ENCODE data around the gene IGSF1. TPM values are rescaled to one million over a fixed set of nuclear protein-coding genes. Genes with fewer than 3 reads are reported as not detected.

IGSF1 gene
- total RNA-seq, 1 donor from 2014 or later = 14.6 TPM

GRCh38 chrX:131302701-131303100 is 13.6 kb upstream of the IGSF1 start:
- Mint-ChIP-seq H3K9me3 (ENCODE audit: low read depth) (no peaks in the 10 kb centered on the region), H3K36me3 (ENCODE audit: insufficient read depth) (no peaks in the 10 kb centered on the region), H3K4me1 (ENCODE audit: low read depth) (no peaks in the 10 kb centered on the region), H3K4me3 (ENCODE audit: low read depth) (no peak overlapping the region), H3K27ac (no peak overlapping the region), H3K27me3 (no peaks in the 10 kb centered on the region)
- TF ChIP-seq CTCF (IDR thresholded peaks at IDR 0.05; ENCODE audit: unreplicated experiment) = no peak
- no peak for DNase-seq (ENCODE audit: low spot score, unreplicated experiment)

GRCh38 chrX:131301155-131301554 is 12.0 kb upstream of the IGSF1 start:
- Mint-ChIP-seq H3K9me3 (ENCODE audit: low read depth) (no peaks in the 10 kb centered on the region), H3K4me1 (ENCODE audit: low read depth) (no peaks in the 10 kb centered on the region), H3K27me3 (no peaks in the 10 kb centered on the region), H3K36me3 (ENCODE audit: insufficient read depth) (no peaks in the 10 kb centered on the region), H3K27ac (no peak overlapping the region), H3K4me3 (ENCODE audit: low read depth) (no peak overlapping the region)
- DNase-seq (ENCODE audit: low spot score, unreplicated experiment) = no peak
- TF ChIP-seq CTCF (IDR thresholded peaks at IDR 0.05; ENCODE audit: unreplicated experiment) = no peak

GRCh38 chrX:131298846-131299245 is 9.7 kb upstream of the IGSF1 start:
- no peak for DNase-seq (ENCODE audit: low spot score, unreplicated experiment)
- H3K27ac Mint-ChIP-seq = peak overlapping the region; percentile 14
- no peaks in the 10 kb centered on the region for H3K27me3 Mint-ChIP-seq
- no peaks in the 10 kb centered on the region for H3K36me3 Mint-ChIP-seq (ENCODE audit: insufficient read depth)
- TF ChIP-seq CTCF (IDR thresholded peaks at IDR 0.05; ENCODE audit: unreplicated experiment) = no peak
- H3K4me1 Mint-ChIP-seq (ENCODE audit: low read depth) = no peaks in the 10 kb centered on the region
- H3K9me3 Mint-ChIP-seq (ENCODE audit: low read depth) = no peaks in the 10 kb centered on the region
- H3K4me3 Mint-ChIP-seq (ENCODE audit: low read depth) = no peak overlapping the region

- DNase-seq (ENCODE audit: low spot score, unreplicated experiment) = no peak
- Mint-ChIP-seq H3K9me3 (ENCODE audit: low read depth) (no peaks in the 10 kb centered on the region), H3K27ac (peak overlapping the region; percentile 18), H3K36me3 (ENCODE audit: insufficient read depth) (no peaks in the 10 kb centered on the region), H3K27me3 (no peaks in the 10 kb centered on the region), H3K4me1 (ENCODE audit: low read depth) (no peaks in the 10 kb centered on the region), H3K4me3 (ENCODE audit: low read depth) (no peak overlapping the region)
- no peak for TF ChIP-seq CTCF (IDR thresholded peaks at IDR 0.05; ENCODE audit: unreplicated experiment)
Measured at GRCh38 chrX:131298036-131298435, 8.9 kb upstream of the IGSF1 start.

GRCh38 chrX:131289527-131289926 is 421 bp upstream of the IGSF1 start:
- H3K27ac Mint-ChIP-seq = no peak overlapping the region
- no peaks in the 10 kb centered on the region for H3K27me3 Mint-ChIP-seq
- no peak for TF ChIP-seq CTCF (IDR thresholded peaks at IDR 0.05; ENCODE audit: unreplicated experiment)
- no peaks in the 10 kb centered on the region for H3K36me3 Mint-ChIP-seq (ENCODE audit: insufficient read depth)
- H3K4me1 Mint-ChIP-seq (ENCODE audit: low read depth) = peaks cover 12% of the 10 kb centered on the region
- peak overlapping the region; percentile 74 for H3K4me3 Mint-ChIP-seq (ENCODE audit: low read depth)
- no peak for DNase-seq (ENCODE audit: low spot score, unreplicated experiment)
- H3K9me3 Mint-ChIP-seq (ENCODE audit: low read depth) = no peaks in the 10 kb centered on the region

Measured in progenitor cell of endocrine pancreas (in vitro differentiated cells).